Measurements from ENCODE around the gene DCX.

- TF ChIP-seq CTCF (IDR thresholded peaks at IDR 0.05) (no peak), POLR2A (IDR thresholded peaks at IDR 0.05) (no peak)
Measured at GRCh38 chrX:111443946-111444345, 32.0 kb upstream of the DCX start.
